Activated CD8-positive, alpha-beta memory T cell treated with anti-CD3 and anti-CD28 coated beads, Interleukin-2, amount 50 U/mL, for 1 hour (primary cell): ENCODE results near the gene SPP1.
"Not testable (repeated sequence)": the region's sequence is repeated elsewhere in the genome, so short reads cannot be mapped to it uniquely, and the experiment has no call there.

Experiments used
- DNase-seq: peaks from one replicate; pipeline ENCODE4 v3.0.0-alpha.2; 2020; ENCODE audit errors: extremely low read depth

Gene SPP1

GRCh38 chr4:88025868-88026661 lies 50.6 kb downstream of the SPP1 start:
- not testable (repeated sequence) for DNase-seq

- no peak for DNase-seq
Observed at GRCh38 chr4:88027611-88028608, 52.4 kb downstream of the SPP1 start.

GRCh38 chr4:88028946-88029345 lies 53.4 kb downstream of the SPP1 start:
- no peak for DNase-seq

GRCh38 chr4:88029556-88029955 lies 54.0 kb downstream of the SPP1 start:
- no peak for DNase-seq

GRCh38 chr4:88030565-88031310 lies 55.2 kb downstream of the SPP1 start:
- DNase-seq = no peak
